HG03196 (cell line): ENCODE data around the gene CACNB4.
A peak's percentile ranks its signal among the peaks of the same experiment; 100 is the strongest.

Experiments used
- ATAC-seq: cut with Tn5 transposase; IDR thresholded peaks from one replicate; pipeline ENCODE4 v1.9.1; 2021; ENCODE audit not compliant: unreplicated experiment

The CACNB4 gene

GRCh38 chr2:151861174-151861573, 237.7 kb downstream of the CACNB4 start:
- no peak for ATAC-seq

- ATAC-seq, result no peak
Measured at GRCh38 chr2:151860613-151861146, 238.2 kb downstream of the CACNB4 start.

- no peak for ATAC-seq
Measured at GRCh38 chr2:151860210-151860609, 238.6 kb downstream of the CACNB4 start.

DNA sequence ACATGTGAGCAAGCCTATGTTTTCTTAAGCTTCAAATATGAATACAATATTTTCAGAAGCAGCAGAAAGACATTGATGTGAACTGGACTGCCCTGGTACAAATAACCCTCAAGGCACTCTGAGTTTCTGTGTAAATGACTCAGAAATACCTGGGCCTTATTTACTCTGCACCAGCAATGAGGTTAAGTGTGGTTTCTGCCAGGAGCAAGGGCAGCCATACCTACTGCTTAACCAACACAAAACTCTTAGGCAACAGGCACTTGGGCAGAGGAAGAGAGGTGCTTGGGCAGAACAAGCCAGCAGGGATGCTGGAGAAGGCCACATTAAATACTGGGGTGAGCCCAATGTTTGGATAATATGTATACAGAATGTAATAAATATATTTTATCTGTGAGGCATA, 241.2 kb downstream of the CACNB4 start:
- ATAC-seq, result no peak

GRCh38 chr2:151855111-151855510, 243.7 kb downstream of the CACNB4 start:
- no peak for ATAC-seq

DNA sequence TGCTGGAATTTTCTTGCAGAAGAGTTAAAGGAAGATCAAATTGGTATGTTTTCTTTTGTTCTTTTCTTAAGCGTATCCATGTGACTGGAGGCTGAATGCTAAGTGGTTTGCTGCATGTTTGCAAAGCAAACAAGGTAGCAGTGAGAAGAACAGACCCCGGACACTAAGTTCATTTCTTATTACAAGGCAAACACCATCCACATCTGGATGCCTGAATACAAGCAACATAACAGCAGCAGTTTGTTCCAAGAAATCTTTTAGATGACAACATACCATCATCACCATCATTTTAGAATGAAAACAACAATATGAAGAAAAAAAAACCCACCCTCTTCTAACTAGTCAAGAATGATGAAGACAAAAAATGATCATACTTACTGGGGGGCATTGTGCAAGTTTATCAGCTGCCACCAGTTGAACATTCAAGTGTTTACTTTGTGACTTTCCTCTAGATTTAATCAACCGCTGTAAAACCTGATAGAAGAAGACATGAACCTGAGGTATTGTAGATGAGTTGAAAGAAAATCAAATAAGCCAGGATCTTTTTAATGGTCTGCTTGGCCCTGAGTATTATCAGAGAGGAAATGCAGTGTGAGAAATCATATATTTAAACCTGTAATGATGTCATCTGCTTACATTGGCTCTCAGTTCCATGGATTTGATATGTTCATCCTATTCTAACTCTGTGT, 245.6 kb downstream of the CACNB4 start:
- ATAC-seq, result no peak

DNA sequence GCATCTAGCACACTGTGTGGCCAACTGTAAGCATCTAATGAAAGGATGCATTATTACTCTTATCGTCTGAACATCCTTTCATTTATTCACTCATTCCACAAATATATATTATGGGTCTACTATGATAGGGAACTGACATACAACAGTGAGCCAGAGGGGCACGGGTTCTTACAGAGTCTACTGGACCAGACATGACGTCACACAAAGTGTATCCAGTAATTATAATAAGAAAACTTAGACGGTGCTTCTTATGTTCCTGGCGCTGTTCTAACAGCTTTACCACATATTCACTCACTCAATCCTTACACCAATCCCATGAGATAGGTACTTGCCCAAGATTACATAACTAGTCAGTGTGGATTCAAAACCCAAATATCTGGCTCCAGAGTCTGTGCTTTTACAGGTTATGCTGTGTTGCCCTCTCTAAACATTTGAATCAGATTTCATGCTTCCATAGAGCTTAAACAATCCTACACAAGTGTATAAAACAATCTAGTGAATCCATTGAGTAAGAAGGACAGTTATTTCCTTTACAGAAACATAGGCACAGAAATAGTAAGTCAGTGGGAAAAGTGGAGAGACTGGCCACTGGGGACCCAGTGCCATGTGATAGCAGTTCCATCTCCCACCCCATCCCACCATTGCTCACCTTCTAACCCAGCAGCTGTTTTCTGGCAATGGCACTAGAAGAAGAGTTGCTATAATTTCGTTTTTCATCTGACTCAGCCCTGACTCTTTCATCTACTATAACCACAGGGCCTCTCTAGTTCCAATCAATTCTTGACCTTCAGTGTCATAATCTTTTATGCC, 246.4 kb downstream of the CACNB4 start:
- no peak for ATAC-seq

DNA sequence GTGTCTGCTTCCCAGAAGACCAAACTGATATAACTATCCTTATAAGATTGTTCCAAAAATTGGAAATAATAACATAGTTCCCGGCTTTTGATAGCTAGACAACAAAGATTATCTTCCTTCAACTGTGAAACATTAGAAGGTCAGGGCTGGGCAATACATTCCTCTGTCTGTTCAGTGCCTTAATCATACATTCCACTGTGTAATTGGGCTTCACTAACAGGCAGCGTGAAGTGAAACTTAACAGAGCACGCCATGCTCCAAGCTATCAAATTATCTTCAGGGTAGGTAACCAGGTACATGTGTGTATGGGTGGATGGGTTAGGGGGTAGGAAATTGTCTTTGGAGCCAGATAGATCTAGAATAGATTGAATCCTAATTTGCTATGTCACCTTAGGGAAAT, 247.1 kb downstream of the CACNB4 start:
- ATAC-seq, result no peak

DNA sequence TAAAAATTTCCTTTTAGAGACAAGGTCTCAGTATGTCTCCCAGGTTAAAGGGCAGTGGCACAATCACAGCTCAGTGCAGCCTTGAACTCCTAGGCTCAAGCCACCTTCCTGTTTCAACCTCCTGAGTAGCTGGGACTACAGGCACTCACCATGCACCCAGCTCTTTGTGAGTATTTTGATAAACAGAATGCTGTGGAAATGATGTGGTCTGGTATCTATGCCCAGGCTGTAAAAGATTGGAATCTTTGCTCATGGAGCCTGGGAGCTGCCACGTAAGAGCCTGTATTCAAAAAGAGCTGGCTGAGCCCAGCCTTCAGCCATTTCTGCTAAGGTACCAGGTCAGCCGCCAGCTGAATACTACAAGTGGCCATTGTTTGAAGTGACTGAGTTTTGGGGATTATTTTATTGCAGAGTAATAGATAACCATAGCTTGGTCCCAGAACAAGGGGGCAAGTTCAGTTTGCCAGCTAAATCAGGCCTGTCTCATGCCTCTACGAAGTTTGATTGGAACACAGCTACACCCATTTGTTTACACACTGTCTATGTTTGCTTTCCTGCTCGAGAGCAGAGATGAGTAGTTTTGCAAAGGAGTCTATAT, 249.3 kb downstream of the CACNB4 start:
- no peak for ATAC-seq

- no peak for ATAC-seq
Measured at GRCh38 chr2:151845884-151846283, 253.0 kb downstream of the CACNB4 start.

DNA sequence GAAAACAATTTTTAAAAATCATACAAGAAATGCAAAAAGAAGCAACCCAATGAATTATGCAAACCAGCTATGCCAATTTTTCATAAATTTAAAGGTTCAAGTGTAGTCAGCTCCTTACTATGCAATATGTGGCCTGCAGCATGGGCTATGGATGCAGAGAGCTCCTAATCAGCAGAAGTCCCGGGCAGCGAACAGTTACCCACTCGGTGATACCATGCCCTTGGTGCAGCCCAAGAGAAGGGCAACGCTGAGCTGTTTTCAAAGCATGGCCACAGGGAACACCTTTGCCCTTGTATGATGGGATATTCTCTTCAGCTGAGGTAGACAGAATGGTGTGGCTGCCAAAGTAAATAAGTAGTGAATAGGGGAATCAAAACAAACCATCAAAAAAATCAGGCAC, 253.4 kb downstream of the CACNB4 start:
- no peak for ATAC-seq

GRCh38 chr2:151844211-151844896, 254.5 kb downstream of the CACNB4 start:
- ATAC-seq, result no peak

DNA sequence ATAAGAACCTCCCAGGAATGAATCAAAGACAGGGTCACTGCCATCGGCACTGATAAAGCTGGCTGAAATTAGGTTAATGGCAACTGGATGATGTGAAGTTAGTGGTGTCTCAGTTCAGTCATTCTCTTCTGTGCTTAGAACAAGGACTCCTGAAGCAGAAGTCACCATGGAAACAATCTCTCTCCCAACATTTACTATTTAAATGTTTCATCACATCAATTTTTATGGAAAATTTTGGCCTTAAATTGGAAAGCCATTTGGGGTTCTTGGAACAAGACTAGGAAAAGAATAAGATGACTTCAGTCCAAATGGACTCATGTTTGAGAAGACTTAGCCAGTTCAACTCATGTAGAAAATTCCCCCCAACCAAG, 255.2 kb downstream of the CACNB4 start:
- no peak for ATAC-seq

DNA sequence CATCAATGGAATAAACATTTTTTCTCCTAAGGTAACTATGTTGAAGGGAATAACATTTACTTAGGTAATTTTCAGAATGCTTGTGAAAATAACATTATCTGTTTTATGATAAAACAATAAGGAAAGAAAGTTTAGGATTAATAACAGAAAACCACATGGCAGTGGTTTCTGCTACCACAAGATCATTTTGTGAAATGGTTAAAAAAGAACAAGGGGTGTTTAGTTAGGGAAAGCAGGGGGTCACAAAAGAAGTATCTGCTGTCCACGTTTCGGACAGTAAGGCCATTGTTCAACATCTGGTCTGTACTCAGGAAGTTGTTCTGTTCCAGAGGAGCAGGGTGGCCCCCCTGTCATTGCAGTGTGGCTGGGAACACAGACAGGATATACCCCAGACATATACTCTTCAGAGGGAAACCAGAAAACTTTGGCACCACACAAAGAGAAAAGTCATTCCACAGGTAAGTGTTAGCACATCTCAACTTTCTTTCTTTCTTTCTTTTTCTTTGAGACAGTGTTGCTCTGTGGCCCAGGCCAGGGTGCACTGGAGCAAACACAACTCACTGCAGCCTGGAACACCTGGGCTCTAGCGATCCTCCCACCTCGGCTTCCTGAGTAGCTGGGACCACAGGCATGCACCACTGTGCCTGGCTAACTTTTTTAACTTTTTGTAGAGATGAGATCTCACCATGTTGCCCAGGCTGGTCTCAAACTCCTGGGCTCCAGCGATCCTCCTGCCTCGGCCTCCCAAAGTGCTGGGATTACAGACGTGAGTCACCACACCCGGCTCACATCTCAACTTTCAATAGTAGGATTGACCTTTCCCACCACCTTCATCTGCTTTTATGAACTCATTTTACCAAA, 255.8 kb downstream of the CACNB4 start:
- peak; percentile 29 for ATAC-seq

GRCh38 chr2:151841047-151841424, 257.8 kb downstream of the CACNB4 start:
- ATAC-seq, result no peak

GRCh38 chr2:151840216-151841046, 258.4 kb downstream of the CACNB4 start:
- peak; percentile 98 for ATAC-seq

- no peak for ATAC-seq
Measured at GRCh38 chr2:151837926-151838325, 260.9 kb downstream of the CACNB4 start.

- ATAC-seq, result no peak
Measured at GRCh38 chr2:151833984-151834383, 264.9 kb downstream of the CACNB4 start.

- ATAC-seq, result no peak
Measured at GRCh38 chr2:151830961-151831360, 267.9 kb downstream of the CACNB4 start.
